Keratinocyte (primary cell): ENCODE data around the gene ARPIN. TPM values are rescaled to one million over a fixed set of nuclear protein-coding genes. Genes with fewer than 3 reads are reported as not detected.

ENCODE experiments used
- DNase-seq: peaks from one replicate; pipeline ENCODE4 v3.0.0-alpha.2; 2011; ENCODE audit warnings: low read depth, missing footprints, low spot score
- FAIRE-seq: peaks from 2 replicates; lab custom pipeline; 2011; peaks lifted over from hg19 to GRCh38; lab: Jason Lieb, UNC
- H2AFZ ChIP-seq: 2 replicates; pipeline ENCODE4 v1.6.0; 2012; ENCODE audit warnings: low read length, control low read depth, inconsistent platforms; ENCODE audit not compliant: control insufficient read depth
- H3K27ac ChIP-seq: 2 replicates; pipeline ENCODE4 v1.5.1; 2011; ENCODE audit warnings: low read length; ENCODE audit not compliant: control insufficient read depth, insufficient read depth
- H3K27me3 ChIP-seq: 3 replicates; pipeline ENCODE4 v1.6.0; 2011; ENCODE audit warnings: low read length; ENCODE audit not compliant: control insufficient read depth, insufficient read depth; ENCODE audit errors: extremely low read depth
- H3K36me3 ChIP-seq, 2 experiments: 2 replicates in 1 of 2; 3 replicates in 1 of 2; pipeline ENCODE4 v1.5.1; 2011; ENCODE audit warnings: low read length in 2 of 2, mild to moderate bottlenecking in 1 of 2; ENCODE audit not compliant: control insufficient read depth in 2 of 2, insufficient read depth in 2 of 2; ENCODE audit errors: extremely low read depth in 1 of 2
- H3K4me1 ChIP-seq: 3 replicates; pipeline ENCODE4 v1.5.1; 2011; ENCODE audit warnings: low read length; ENCODE audit not compliant: control insufficient read depth, insufficient read depth; ENCODE audit errors: extremely low read depth
- H3K4me2 ChIP-seq: 3 replicates; pipeline ENCODE4 v1.6.0; 2011; ENCODE audit warnings: low read depth, low read length; ENCODE audit not compliant: control insufficient read depth, insufficient read depth; ENCODE audit errors: extremely low read depth
- H3K4me3 ChIP-seq, 3 experiments: fragments of 200-600 bp in 1 of 3; sonication (generic) in 1 of 3; 2 replicates in 2 of 3; 3 replicates in 1 of 3; pipeline ENCODE4 v1.5.1; 2011 to 2016; ENCODE audit warnings: low read length in 3 of 3, mild to moderate bottlenecking in 3 of 3, control low read depth in 2 of 3, inconsistent platforms in 1 of 3, low read depth in 1 of 3, mixed read lengths in 1 of 3, mixed run types in 1 of 3, moderate library complexity in 1 of 3; ENCODE audit not compliant: control insufficient read depth in 2 of 3, insufficient read depth in 2 of 3; ENCODE audit errors: extremely low read depth in 1 of 3
- H3K79me2 ChIP-seq: 2 replicates; pipeline ENCODE4 v1.6.0; 2012; ENCODE audit warnings: low read length; ENCODE audit not compliant: control insufficient read depth, insufficient read depth
- H3K9ac ChIP-seq: 3 replicates; pipeline ENCODE4 v1.6.0; 2011; ENCODE audit warnings: low read length; ENCODE audit not compliant: control insufficient read depth, insufficient read depth; ENCODE audit errors: extremely low read depth
- H3K9me1 ChIP-seq: 3 replicates; pipeline ENCODE4 v1.6.0; 2011; ENCODE audit warnings: low read length; ENCODE audit not compliant: control insufficient read depth, insufficient read depth; ENCODE audit errors: extremely low read depth
- H3K9me3 ChIP-seq: 2 replicates; pipeline ENCODE4 v1.5.1; 2012; ENCODE audit warnings: low read depth, low read length; ENCODE audit not compliant: control insufficient read depth
- H4K20me1 ChIP-seq: 3 replicates; pipeline ENCODE4 v1.6.0; 2011; ENCODE audit warnings: low read length; ENCODE audit not compliant: control insufficient read depth, insufficient read depth; ENCODE audit errors: extremely low read depth
- EZH2 ChIP-seq: IDR thresholded peaks from one replicate; pipeline ENCODE4 v1.6.1; 2012; ENCODE audit warnings: inconsistent platforms, mild to moderate bottlenecking, low read length, moderate library complexity
- dilution Hi-C: fragments of 300-500 bp; cut with MboI; formaldehyde crosslinking; loops from one replicate; pipeline ENCODE4 v1.7.0; 2020; ENCODE audit warnings: low sequenced_read_pairs; ENCODE audit not compliant: extremely low pct_ligation_motif_present
- polyA plus RNA-seq, 5 experiments: library from polyadenylated mRNA; depleted of rRNA in 3 of 5; stranded (reverse) in 3 of 5; stranded (forward) in 1 of 5; unstranded in 1 of 5; fragments of >200 nt; gene quantifications; 1 replicate in 1 of 5; 2 replicates in 3 of 5; 3 replicates in 1 of 5; pipeline versions ENCODE4 v1.2.1 to v1.2.3, GENCODE V29; 2011 to 2012; ENCODE audit warnings: missing spikeins in 2 of 5, low read depth in 1 of 5, low replicate concordance in 1 of 5
- TF ChIP-seq, protein P1 (sequence below), 3 experiments: IDR thresholded peaks in 1 of 3; conservative IDR thresholded peaks in 1 of 3; optimal IDR thresholded peaks in 1 of 3; 2 replicates in 2 of 3; 3 replicates in 1 of 3; pipeline versions ENCODE3 to v1.5.1; 2011; ENCODE audit warnings: low read length in 3 of 3, mild to moderate bottlenecking in 3 of 3, moderate library complexity in 2 of 3, control low read depth in 1 of 3, inconsistent platforms in 1 of 3; ENCODE audit not compliant: insufficient read depth in 2 of 3; ENCODE audit errors: extremely low read depth in 1 of 3

The ARPIN gene
- polyA plus RNA-seq, 1 donor (not counting 4 experiments of a cell fraction or from before 2014, with no cell fraction given) = 9.0 TPM

DNA sequence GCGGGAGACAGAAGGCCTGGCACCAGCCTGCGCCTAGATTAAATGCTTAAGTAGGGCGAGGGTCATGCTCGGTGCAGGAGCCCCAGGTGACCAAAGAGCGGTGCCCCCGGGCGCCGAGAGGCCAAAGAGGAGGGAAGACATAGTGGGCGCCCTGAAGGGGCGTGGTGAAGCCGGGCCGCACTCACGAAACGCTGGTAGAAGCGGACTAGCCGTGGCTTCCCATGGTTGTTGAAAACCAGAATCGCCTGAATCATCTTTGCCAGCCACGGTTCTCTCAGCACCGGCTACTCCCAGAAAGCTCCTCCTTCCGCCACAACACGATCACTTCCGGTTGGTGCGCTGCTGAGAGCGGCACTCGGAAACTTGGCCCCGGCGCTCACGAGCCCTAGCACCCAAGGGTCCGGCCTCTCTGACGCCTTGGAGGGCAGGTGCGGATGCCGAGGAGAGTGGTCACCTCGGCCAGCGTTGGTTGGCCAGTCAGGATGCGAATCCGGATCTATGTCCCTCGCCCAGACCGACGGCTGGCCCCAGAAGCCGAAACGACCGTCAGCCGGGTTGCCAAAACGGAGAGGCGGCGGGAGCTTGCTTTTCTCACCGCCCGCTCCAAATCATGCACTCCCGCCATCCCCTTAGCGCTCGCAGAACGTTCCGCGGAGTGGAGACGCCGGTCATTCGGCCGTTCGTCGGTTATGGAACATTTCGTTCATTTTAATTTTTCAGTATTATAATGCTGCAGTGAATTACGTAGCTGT is 18.9 kb downstream of the ARPIN start, which contains the start of gene AP3S2:
Gene AP3S2, minus strand, starts transcription at position 299 of the 752 bp plus-strand sequence. Its CDS starts 45 bp downstream, at position 254.
- no peak for TF ChIP-seq EZH2
- TF ChIP-seq, protein P1, sequence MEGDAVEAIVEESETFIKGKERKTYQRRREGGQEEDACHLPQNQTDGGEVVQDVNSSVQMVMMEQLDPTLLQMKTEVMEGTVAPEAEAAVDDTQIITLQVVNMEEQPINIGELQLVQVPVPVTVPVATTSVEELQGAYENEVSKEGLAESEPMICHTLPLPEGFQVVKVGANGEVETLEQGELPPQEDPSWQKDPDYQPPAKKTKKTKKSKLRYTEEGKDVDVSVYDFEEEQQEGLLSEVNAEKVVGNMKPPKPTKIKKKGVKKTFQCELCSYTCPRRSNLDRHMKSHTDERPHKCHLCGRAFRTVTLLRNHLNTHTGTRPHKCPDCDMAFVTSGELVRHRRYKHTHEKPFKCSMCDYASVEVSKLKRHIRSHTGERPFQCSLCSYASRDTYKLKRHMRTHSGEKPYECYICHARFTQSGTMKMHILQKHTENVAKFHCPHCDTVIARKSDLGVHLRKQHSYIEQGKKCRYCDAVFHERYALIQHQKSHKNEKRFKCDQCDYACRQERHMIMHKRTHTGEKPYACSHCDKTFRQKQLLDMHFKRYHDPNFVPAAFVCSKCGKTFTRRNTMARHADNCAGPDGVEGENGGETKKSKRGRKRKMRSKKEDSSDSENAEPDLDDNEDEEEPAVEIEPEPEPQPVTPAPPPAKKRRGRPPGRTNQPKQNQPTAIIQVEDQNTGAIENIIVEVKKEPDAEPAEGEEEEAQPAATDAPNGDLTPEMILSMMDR (optimal IDR thresholded peaks at IDR 0.05 in 1 of 3, IDR thresholded peaks at IDR 0.05 in 1 of 3, conservative IDR thresholded peaks at IDR 0.05 in 1 of 3; ENCODE audit: extremely low read depth in 1 of 3, insufficient read depth in 2 of 3, low read length in 3 of 3) = no peak
- H3K79me2 ChIP-seq = peaks cover 35% of the 10 kb centered on the region
- DNase-seq (peak; percentile 42), FAIRE-seq (no peak)
- H3K4me2 ChIP-seq = peak within 1 kb of the TSS; percentile 94
- no peaks in the 10 kb centered on the region for H4K20me1 ChIP-seq
- no peaks in the 10 kb centered on the region for H3K27me3 ChIP-seq
- peak within 1 kb of the TSS; percentile 98 for H2AFZ ChIP-seq
- dilution Hi-C loops = no loop called here
- peaks cover 0 to 1% of the 10 kb centered on the region in 2 experiments for H3K36me3 ChIP-seq
- no peaks in the 10 kb centered on the region for H3K9me3 ChIP-seq
- H3K4me1 ChIP-seq = peaks cover 4% of the 10 kb centered on the region
- peak within 1 kb of the TSS; percentile 94 for H3K9ac ChIP-seq
- H3K9me1 ChIP-seq = no peaks in the 10 kb centered on the region
- H3K4me3 ChIP-seq = peak within 1 kb of the TSS; percentile 85 to 88 (median 85)
- peak within 1 kb of the TSS; percentile 84 for H3K27ac ChIP-seq

GRCh38 chr15:89893027-89893426 is 19.7 kb downstream of the ARPIN start:
- Histone ChIP-seq H3K79me2 (peaks cover 35% of the 10 kb centered on the region), H3K27ac (peak overlapping the region; percentile 84), H3K27me3 (no peaks in the 10 kb centered on the region), H3K9me3 (no peaks in the 10 kb centered on the region), H3K9me1 (no peaks in the 10 kb centered on the region), H3K4me2 (peak overlapping the region; percentile 94), H3K4me1 (peaks cover 4% of the 10 kb centered on the region), H2AFZ (no peak overlapping the region), H3K36me3 (peaks cover 3 to 7% of the 10 kb centered on the region in 2 experiments), H3K4me3 (peak overlapping the region; percentile 85 to 88 (median 85)), H4K20me1 (no peaks in the 10 kb centered on the region), H3K9ac (peak overlapping the region; percentile 94)
- FAIRE-seq (no peak), DNase-seq (no peak)
- dilution Hi-C loops = no loop called here
- no peak for TF ChIP-seq EZH2
- TF ChIP-seq, protein P1 (optimal IDR thresholded peaks at IDR 0.05 in 1 of 3, IDR thresholded peaks at IDR 0.05 in 1 of 3, conservative IDR thresholded peaks at IDR 0.05 in 1 of 3; ENCODE audit: extremely low read depth in 1 of 3, insufficient read depth in 2 of 3, low read length in 3 of 3) = no peak
